Kidney glomerular epithelial cell (primary cell): ENCODE results near the gene PACS2.
A peak's percentile ranks its signal among the peaks of the same experiment; 100 is the strongest.

Experiments
- DNase-seq: peaks from one replicate; lab custom pipeline; 2025; lab: John Stamatoyannopoulos, UW

Gene PACS2

GRCh38 chr14:105423488-105424195, 109.1 kb downstream of the PACS2 start:
- no peak for DNase-seq

- no peak for DNase-seq
These were observed 110.3 kb downstream of the PACS2 start for GRCh38 chr14:105424861-105425260.

- no peak for DNase-seq
These were observed 111.3 kb downstream of the PACS2 start for GRCh38 chr14:105425823-105426247.

DNA sequence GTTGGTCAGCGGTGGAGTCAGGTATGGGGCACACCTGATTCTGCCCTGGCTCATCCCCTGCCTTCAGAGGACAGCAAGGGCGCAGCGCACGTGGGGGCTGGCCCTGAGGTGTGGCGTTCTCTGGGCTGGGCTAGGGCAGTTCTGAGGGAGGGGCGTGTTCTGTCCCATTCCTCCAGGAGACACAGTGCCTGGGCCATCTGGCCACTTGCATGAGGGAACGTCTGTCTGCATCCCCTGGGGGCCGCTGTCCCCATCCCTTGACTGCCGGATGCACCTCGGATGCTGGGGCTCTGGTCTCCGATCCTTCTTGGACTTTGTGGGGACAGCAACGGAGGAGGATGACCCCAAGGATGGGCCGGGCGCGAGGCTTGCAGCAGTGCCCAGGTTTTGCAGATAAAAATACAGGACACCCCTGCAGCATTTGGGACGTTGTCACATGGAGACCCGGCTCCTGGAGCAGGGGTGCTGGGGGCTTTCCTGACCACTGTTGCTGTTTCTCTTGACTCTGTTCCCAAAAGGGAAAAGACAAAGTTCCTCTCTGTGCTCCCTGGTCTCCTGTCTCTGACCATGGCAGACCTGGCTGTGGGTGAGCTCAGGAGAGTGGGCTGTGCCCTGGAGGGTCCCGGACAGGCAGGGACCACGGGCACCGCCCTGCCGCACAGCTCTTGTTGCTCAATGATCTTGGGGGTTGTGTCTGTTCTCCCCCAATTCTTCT, 112.0 kb downstream of the PACS2 start:
- no peak for DNase-seq

DNA sequence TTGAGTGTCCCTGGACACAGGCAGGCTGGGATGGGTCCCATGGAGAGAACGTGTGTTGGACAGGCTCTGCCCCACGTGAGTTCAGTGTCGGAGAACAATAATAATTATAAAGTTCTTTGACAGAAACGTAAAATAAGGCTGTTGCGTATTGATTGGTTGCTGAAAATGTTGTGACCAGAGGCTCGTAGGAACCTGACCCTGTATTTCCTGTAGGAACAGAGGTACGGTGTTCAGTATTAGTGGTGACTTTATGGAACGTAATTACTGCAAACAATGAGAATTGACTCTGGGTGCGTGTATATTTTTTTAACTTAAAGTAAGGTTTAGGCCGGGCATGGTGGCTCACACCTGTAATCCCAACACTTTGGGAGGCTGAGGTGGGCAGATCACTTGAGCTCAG, 112.9 kb downstream of the PACS2 start:
- DNase-seq: no peak

- DNase-seq: no peak
These were observed 113.5 kb downstream of the PACS2 start for GRCh38 chr14:105427936-105428485.

DNA sequence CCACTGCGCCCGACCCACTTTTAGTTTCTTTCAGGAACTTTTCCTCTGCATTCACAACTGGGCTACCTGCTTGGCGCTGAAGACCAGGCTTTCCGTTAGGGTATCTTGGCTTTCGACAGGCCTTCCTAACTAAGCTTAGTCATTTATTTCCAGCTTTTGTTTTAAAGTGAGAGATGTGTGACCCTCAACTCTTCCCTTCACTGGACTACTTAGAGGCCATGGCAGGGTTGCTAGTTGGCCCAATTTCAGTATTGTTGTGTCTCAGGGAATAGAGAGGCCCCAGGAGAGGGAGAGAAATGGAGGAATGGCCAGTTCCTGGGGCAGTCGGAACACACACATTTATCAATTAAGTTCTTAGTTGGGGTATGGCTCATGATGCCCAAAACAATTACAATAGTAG, 115.5 kb downstream of the PACS2 start:
- DNase-seq: no peak

DNA sequence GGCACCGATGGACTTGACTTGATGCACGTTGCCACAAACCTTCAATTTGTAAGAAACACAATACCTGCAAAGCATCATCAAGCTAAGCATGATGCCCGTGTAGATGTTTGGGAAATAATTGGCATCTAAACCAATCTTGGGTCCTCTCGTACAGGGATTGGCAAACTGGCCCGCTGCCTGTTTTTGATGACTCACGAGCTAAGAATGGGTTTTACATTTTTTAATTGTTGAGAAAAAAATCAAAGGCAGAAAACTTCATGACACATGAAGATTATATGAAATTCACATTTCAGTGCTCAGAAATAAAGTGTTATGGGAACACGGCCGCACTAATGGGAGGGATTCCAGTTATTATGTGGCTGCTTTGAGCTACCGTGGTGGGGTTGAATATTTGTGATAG, 116.0 kb downstream of the PACS2 start:
- DNase-seq: peak; percentile 46

DNA sequence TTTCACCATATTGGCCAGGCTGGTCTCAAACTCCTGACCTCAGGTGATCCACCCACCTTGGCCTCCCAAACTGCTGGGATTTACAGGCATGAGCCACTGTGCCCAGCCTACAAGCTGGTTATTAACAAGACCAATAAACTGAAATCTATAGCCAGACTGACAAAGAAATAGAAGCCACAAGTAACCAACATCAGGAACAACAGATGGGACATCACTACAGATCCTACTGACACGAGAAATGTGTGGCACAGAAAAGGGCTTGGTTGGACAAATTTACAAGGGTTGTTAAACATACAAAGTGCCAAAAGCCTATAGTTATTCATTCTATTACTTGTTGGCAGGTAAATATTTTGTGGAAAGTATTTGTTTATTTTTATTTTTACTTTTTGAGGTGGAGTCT, 116.7 kb downstream of the PACS2 start:
- DNase-seq: no peak

GRCh38 chr14:105432657-105433056, 118.1 kb downstream of the PACS2 start:
- no peak for DNase-seq

DNA sequence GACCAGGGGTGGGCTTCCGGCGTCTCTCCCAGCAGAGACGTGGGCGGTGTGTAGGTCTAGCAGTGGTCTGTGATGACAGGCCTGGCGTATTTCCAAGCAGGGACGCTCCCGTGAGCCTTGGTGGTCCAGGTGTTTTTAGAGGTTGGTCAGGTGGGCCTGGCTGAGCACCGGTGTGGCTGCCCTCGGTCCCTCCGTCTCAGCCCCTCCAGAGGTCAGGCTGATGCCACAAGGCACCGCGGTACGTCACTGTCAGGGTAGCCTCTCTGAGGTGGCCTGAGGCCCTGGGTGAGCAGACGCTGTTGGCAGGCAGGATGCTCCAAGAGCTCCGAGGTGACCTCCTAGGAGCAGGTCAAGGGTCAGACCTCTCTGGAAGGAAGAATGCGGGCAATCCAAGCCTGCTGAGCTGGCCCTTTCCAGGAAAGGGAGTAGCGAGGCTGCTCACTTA, 118.6 kb downstream of the PACS2 start:
- no peak for DNase-seq

DNA sequence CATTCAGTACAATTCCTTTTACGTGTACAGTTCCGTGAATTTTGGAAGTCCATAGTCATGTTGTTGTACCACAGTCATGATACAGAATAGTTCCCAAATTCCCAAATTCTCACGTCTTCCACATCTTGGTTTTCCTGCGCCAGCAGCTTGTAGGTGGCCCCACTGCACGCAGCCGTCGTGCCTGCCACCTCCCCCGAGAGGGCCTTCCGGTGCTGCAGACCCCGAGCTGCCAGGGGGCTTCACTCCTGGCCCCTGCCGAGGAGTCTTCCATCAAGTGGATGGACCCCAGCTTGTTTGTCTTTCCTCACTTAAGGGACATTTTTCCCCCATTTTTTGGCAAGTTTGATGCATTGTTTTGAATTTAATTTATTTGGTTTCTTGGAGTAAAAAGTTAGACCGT, 121.9 kb downstream of the PACS2 start:
- DNase-seq: no peak

DNA sequence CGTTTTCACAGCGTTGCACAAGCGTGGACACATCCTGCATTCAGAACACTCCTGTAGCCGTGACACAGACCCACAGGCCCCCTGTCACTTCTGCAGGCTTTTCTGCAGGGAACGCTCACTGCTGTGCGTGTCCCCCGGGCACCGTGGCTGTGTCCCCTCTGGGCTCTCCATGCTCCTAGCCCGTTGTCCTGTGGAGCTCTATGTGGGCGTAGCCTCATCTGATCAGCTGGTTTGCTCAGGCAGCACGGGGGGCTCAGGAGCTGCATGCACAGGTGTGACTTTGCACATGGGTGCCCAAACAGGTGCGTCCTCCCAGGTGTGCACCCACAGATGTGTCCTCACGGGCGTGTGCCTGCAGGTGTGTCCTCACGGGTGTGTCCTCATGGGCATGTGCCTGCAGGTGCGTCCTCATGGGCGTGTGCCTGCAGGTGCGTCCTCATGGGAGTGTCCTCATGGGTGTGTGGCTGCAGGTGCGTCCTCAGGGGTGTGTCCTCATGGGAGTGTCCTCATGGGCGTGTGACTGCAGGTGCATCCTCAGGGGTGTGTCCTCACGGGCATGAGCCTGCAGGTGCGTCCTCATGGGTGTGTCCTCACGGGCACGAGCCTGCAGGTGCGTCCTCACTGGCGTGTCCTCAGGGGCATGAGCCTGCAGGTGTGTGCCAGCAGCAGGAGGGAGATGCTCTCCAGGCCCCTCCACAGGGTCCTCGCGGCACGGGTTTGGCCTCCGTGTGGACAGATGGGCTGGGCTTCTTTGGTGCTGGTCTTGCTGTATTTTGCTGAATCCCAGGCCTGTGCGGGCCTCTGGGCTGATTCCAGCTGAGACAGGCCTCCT, 122.6 kb downstream of the PACS2 start:
- DNase-seq: no peak

DNA sequence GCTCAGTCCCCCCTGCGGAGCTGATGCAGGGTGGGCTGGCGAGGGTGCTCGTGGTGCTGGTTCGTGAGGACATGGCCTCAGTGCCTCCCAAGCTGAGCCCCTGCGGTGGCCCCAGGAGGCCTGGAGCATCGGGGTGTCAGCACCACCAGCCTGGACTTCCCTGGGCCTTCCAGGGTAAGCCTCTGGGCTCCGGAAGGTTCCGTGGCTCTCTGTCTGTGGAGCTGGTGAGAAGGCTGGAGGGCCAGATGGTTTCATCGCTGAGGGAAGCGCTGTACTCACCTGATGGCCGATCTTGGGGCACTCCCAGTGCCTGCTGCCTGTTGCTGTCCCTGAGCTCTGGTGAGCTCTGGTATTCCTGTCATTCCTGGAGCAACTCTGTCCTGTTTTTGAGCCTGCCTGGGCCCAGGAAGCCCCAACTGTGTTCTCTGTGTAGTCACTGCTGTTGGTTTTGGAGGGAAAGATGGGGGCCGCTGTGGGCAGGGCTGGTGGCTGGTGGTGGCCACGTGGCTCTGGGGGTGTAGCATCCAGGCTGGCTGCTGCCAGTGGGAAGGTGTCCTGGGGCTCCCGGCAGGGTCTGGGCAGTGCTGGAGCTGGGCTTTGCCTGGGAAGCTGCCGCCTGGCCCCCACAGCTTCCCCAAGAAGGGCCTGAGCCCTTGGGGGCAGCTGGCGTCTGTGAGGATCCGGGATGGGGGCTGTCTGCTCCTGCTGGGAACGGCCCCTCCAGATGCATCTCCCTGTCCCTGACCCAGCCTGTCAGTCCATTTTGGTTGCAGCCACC, 123.4 kb downstream of the PACS2 start:
- no peak for DNase-seq

DNA sequence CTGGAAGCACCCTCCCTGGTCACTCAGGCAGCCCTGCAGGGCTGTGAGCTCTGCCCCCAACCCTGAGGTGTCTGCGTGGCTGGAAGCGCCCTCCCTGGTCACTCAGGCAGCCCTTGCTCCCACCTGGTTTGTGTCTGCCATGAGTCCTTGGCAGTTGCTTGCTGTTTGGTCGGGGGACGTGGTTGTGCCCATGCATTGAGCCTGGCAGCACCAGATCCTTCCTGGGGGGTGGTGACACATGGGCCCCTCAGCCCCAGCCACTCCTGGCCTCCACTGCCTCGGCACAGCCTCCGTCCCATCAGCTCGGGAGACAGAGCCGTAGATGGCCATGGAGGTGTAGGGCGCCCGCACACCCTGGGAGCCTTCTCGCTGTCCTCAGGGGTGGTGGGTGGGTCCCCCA, 124.6 kb downstream of the PACS2 start:
- no peak for DNase-seq

DNA sequence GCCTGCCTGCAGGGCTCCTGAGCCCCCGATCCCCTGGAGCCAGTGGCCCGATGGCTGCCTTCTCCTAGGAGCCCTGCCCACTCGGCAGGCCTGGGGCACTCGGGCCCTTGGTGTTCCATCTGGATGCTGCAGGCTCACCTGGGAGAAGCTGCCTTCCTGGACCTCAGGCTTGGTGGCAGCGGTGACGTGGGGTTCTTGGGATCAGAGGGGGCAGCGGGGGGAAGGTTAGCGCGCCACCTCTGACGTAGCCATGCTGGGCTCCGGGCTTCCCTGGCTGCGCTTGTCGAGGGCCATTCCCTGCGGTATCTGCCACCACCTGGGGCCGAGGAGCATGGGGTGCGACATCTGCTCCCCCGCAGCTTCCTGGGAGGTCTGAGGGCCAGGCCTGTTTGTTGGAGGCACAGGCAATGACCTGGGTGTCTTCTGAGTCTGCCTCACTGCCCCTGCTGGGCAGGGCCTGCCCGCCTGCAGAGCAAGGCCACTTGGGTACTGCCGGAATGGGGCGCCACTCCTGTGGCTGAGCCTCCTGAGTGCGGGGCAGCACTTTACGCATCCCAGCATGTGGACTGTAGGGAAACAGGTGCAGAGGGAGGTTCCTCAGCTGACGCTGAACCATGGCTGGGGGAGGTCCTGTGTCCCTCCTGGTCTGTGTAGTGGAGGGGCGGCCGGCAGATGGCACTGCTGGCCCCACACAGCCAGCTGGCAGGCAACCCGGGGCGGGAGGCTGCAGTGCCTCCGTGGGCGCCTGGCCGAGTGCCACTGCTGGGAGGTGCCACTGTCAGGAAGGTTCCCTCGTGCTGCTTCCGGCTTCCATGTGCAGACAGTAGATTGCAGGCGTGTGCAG, 125.4 kb downstream of the PACS2 start:
- no peak for DNase-seq

DNA sequence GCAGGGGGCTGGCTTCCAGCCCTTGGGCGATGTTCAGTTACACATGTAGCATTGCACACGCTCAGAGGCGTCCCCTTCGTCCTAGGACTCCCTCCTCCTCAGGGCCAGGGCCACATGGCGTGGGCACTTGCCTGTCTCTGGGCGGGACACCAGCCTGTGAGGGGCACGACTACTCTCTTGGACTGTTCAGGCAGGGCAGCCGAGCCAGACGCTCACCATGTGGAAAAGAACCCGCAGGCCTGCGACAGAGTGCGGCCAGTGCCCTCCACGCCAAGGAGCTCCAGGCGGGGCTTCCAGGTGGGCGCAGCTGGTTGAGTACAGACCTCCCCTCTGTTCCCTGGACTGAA, 126.0 kb downstream of the PACS2 start:
- DNase-seq: no peak

DNA sequence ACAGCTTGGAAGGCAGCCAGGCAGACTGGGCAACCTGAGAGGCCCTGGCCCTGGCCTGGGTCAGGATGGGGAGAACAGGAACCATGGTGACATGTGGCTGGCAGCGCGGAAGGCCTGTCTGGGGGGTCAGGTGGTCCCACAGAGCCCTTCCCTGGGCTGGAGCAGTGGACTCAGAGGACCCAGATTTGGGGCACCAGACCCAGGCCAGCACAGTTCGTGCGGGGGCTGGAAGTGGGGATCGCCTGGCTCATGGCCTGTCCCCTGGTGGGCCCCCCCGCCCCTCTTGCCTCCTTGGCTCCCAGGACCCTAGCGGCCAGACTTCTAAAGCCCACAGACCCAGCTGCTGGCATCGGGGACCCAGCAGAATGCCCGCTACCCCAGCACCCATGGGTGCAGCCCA, 126.4 kb downstream of the PACS2 start:
- DNase-seq: no peak

DNA sequence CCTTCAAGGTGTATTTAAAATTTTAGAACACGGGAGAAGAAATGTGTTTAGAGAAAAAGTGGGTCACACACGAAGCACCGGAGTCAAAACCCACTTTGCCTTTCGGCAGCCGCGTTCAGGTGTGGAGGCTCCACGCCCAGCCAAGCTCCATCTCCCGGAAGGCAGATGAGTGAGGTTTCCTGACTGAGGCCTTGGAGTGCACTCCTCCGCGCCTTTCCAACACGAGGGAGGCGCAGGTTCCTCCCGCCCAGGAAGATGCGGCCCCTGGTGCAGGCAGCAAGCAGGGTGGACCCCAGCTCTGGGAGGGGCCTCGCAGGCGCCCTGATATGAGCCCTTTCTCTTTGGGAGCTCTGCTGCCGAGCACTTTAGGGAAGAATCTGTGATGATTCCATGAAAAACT, 127.6 kb downstream of the PACS2 start:
- no peak for DNase-seq

DNA sequence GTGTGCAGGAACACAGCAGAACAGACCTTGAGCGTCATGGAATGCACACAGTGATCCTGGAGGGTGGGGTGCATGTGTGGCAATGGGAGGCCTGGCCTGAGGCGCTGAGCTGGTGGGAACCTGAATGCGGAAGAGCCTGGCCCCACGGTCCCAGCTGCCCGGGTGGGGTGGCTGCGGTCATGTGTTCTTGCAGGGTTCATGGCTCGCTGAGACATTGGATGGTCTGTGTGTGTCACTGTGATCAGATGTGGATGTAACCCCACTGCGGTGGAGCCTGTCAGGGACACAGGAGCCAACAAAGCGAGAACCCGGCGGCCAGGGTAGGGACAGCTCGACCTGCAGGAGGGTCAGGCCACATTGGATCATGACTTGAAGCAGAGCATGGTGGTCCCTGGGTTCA, 128.3 kb downstream of the PACS2 start:
- no peak for DNase-seq

- no peak for DNase-seq
These were observed 130.3 kb downstream of the PACS2 start for GRCh38 chr14:105444859-105445258.
